HL-60 (cell line): ENCODE results near the gene TPST2.

Source experiments
- DNase-seq, 2 experiments: peaks; one replicate each; pipeline ENCODE4 v3.0.0-alpha.2; 2010 to 2020; ENCODE audit warnings: low read depth in 1 of 2, low spot score in 1 of 2
- H3K27ac ChIP-seq: fragments of 250-450 bp; sonication (Bioruptor Pico); replicated peaks from 2 replicates; pipeline ENCODE4 v1.5.1; 2020; ENCODE audit warnings: mild to moderate bottlenecking, moderate library complexity
- H3K27me3 ChIP-seq: fragments of 250-450 bp; sonication (Bioruptor Pico); 2 replicates; pipeline ENCODE4 v1.5.1; 2021; ENCODE audit warnings: mild to moderate bottlenecking, moderate library complexity; ENCODE audit not compliant: insufficient read depth, poor library complexity, severe bottlenecking
- H3K4me3 ChIP-seq: replicated peaks from 2 replicates; pipeline ENCODE4 v1.5.1; 2011; ENCODE audit warnings: mild to moderate bottlenecking, control low read depth, low read length; ENCODE audit not compliant: insufficient read depth
- CTCF ChIP-seq: IDR thresholded peaks from one replicate; pipeline ENCODE4 v1.5.1; 2011; ENCODE audit warnings: low read length, control low read depth, inconsistent platforms; ENCODE audit not compliant: insufficient read depth
- GABPA ChIP-seq: IDR thresholded peaks from 2 replicates; pipeline ENCODE4 v1.6.1; 2012; ENCODE audit warnings: low read depth
- POLR2AphosphoS5 ChIP-seq: IDR thresholded peaks from 2 replicates; pipeline ENCODE4 v1.6.1; 2012; ENCODE audit warnings: low read depth
- SPI1 ChIP-seq: IDR thresholded peaks from 2 replicates; pipeline ENCODE4 v1.6.1; 2012; ENCODE audit warnings: low read depth, mild to moderate bottlenecking, borderline replicate concordance
- TF ChIP-seq, protein P1 (sequence below): IDR thresholded peaks from 2 replicates; pipeline ENCODE4 v1.6.1; 2012; ENCODE audit warnings: low read depth; ENCODE audit not compliant: insufficient replicate concordance

TPST2 gene

GRCh38 chr22:26567610-26568009 lies 22.3 kb downstream of the TPST2 start:
- TF ChIP-seq CTCF (no peak), GABPA (no peak), SPI1 (no peak), POLR2AphosphoS5 (no peak)
- TF ChIP-seq, protein P1, sequence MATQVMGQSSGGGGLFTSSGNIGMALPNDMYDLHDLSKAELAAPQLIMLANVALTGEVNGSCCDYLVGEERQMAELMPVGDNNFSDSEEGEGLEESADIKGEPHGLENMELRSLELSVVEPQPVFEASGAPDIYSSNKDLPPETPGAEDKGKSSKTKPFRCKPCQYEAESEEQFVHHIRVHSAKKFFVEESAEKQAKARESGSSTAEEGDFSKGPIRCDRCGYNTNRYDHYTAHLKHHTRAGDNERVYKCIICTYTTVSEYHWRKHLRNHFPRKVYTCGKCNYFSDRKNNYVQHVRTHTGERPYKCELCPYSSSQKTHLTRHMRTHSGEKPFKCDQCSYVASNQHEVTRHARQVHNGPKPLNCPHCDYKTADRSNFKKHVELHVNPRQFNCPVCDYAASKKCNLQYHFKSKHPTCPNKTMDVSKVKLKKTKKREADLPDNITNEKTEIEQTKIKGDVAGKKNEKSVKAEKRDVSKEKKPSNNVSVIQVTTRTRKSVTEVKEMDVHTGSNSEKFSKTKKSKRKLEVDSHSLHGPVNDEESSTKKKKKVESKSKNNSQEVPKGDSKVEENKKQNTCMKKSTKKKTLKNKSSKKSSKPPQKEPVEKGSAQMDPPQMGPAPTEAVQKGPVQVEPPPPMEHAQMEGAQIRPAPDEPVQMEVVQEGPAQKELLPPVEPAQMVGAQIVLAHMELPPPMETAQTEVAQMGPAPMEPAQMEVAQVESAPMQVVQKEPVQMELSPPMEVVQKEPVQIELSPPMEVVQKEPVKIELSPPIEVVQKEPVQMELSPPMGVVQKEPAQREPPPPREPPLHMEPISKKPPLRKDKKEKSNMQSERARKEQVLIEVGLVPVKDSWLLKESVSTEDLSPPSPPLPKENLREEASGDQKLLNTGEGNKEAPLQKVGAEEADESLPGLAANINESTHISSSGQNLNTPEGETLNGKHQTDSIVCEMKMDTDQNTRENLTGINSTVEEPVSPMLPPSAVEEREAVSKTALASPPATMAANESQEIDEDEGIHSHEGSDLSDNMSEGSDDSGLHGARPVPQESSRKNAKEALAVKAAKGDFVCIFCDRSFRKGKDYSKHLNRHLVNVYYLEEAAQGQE, result no peak
- Histone ChIP-seq H3K27me3 (no peaks in the 10 kb centered on the region), H3K27ac (no peak overlapping the region), H3K4me3 (no peak overlapping the region)
- DNase-seq, result no peak

- no peak overlapping the region for H3K27ac ChIP-seq
- TF ChIP-seq CTCF (no peak), GABPA (no peak), SPI1 (no peak)
- TF ChIP-seq, protein P1, result no peak
Observed at GRCh38 chr22:26566994-26567393, 22.9 kb downstream of the TPST2 start.

GRCh38 chr22:26565889-26566288 lies 24.0 kb downstream of the TPST2 start:
- Histone ChIP-seq H3K4me3 (no peak overlapping the region), H3K27ac (no peak overlapping the region), H3K27me3 (no peaks in the 10 kb centered on the region)
- no peak for DNase-seq
- TF ChIP-seq, protein P1, result no peak
- TF ChIP-seq SPI1, result no peak
- no peak for TF ChIP-seq POLR2AphosphoS5
- TF ChIP-seq CTCF, result no peak
- no peak for TF ChIP-seq GABPA

More at GRCh38 chr22:26566994-26567393, 22.9 kb downstream of the TPST2 start:
- Histone ChIP-seq H3K4me3 (no peak overlapping the region), H3K27me3 (no peaks in the 10 kb centered on the region)
- DNase-seq, result no peak
